Measurements from ENCODE around the gene PRADC1. TPM values are rescaled to one million over a fixed set of nuclear protein-coding genes. Genes with fewer than 3 reads are reported as not detected.

The PRADC1 gene
- total and polyA plus RNA-seq, 4 donors = 12.1 to 41.4 (median 30.6) TPM

- H3K4me3 ChIP-seq (ENCODE audit: low read depth in 1 of 3, low read length in 3 of 3) = no peak overlapping the region
- no peaks in the 10 kb centered on the region for H3K27me3 ChIP-seq (ENCODE audit: control insufficient read depth in 4 of 4, insufficient read depth in 4 of 4, low read length in 3 of 4)
- H3K36me3 ChIP-seq (ENCODE audit: control insufficient read depth in 4 of 4, insufficient read depth in 3 of 4, low read depth in 1 of 4, low read length in 3 of 4) = peaks cover 4 to 27% (median 16%) of the 10 kb centered on the region in 4 donors
- 89% methylated on average over 1 of the region's 1 CpG for WGBS
- H3K4me1 ChIP-seq (ENCODE audit: control insufficient read depth in 4 of 4, insufficient read depth in 4 of 4, low read length in 3 of 4) = no peaks in the 10 kb centered on the region
- H3K9me3 ChIP-seq (ENCODE audit: control insufficient read depth in 4 of 4, low read length in 3 of 4) = no peaks in the 10 kb centered on the region
- DNase-seq (ENCODE audit: low spot score) = no peak
- H3K27ac ChIP-seq (ENCODE audit: low read depth in 1 of 2, low read length in 2 of 2) = no peak overlapping the region
- no peak overlapping the region for H3K9ac ChIP-seq (ENCODE audit: low read depth in 1 of 2, low read length in 2 of 2)
- no peak for TF ChIP-seq HNF4G (IDR thresholded peaks at IDR 0.05)
- no peak for TF ChIP-seq RAD21 (IDR thresholded peaks at IDR 0.05)
- no peak for TF ChIP-seq TAF1 (conservative IDR thresholded peaks at IDR 0.05)
- TF ChIP-seq FOXA1 (IDR thresholded peaks at IDR 0.05) = no peak
- no peak for TF ChIP-seq YY1 (IDR thresholded peaks at IDR 0.05)
- TF ChIP-seq, protein P1, sequence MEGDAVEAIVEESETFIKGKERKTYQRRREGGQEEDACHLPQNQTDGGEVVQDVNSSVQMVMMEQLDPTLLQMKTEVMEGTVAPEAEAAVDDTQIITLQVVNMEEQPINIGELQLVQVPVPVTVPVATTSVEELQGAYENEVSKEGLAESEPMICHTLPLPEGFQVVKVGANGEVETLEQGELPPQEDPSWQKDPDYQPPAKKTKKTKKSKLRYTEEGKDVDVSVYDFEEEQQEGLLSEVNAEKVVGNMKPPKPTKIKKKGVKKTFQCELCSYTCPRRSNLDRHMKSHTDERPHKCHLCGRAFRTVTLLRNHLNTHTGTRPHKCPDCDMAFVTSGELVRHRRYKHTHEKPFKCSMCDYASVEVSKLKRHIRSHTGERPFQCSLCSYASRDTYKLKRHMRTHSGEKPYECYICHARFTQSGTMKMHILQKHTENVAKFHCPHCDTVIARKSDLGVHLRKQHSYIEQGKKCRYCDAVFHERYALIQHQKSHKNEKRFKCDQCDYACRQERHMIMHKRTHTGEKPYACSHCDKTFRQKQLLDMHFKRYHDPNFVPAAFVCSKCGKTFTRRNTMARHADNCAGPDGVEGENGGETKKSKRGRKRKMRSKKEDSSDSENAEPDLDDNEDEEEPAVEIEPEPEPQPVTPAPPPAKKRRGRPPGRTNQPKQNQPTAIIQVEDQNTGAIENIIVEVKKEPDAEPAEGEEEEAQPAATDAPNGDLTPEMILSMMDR (IDR thresholded peaks at IDR 0.05; ENCODE audit: low read depth, low read length, missing input control) = no peak
- no peak for TF ChIP-seq MAX (IDR thresholded peaks at IDR 0.05)
- TF ChIP-seq RXRA (IDR thresholded peaks at IDR 0.05) = no peak
- TF ChIP-seq SP1 (IDR thresholded peaks at IDR 0.05) = no peak
- no peak for TF ChIP-seq REST (IDR thresholded peaks at IDR 0.05)
- TF ChIP-seq NR2F2 (IDR thresholded peaks at IDR 0.05) = no peak
- TF ChIP-seq ATF3 (IDR thresholded peaks at IDR 0.05) = no peak
- TF ChIP-seq, protein P2, sequence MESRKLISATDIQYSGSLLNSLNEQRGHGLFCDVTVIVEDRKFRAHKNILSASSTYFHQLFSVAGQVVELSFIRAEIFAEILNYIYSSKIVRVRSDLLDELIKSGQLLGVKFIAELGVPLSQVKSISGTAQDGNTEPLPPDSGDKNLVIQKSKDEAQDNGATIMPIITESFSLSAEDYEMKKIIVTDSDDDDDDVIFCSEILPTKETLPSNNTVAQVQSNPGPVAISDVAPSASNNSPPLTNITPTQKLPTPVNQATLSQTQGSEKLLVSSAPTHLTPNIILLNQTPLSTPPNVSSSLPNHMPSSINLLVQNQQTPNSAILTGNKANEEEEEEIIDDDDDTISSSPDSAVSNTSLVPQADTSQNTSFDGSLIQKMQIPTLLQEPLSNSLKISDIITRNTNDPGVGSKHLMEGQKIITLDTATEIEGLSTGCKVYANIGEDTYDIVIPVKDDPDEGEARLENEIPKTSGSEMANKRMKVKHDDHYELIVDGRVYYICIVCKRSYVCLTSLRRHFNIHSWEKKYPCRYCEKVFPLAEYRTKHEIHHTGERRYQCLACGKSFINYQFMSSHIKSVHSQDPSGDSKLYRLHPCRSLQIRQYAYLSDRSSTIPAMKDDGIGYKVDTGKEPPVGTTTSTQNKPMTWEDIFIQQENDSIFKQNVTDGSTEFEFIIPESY (IDR thresholded peaks at IDR 0.05) = no peak
- no peak for TF ChIP-seq HNF4A (conservative IDR thresholded peaks at IDR 0.05)
- TF ChIP-seq FOXA2 (IDR thresholded peaks at IDR 0.05) = no peak
- no peak for TF ChIP-seq GABPA (IDR thresholded peaks at IDR 0.05 in 1 of 2, conservative IDR thresholded peaks at IDR 0.05 in 1 of 2)
Observed at GRCh38 chr2:73256618-73256922, 23.5 kb upstream of the PRADC1 start.

All from liver (tissue), 9 donors.